H9 (cell line): ENCODE measurements around the gene ROR1. TPM values are rescaled to one million over a fixed set of nuclear protein-coding genes. Genes with fewer than 3 reads are reported as not detected.

Experiments used
- DNase-seq: peaks from one replicate; pipeline ENCODE4 v3.0.0-alpha.2; 2017
- H2AFZ ChIP-seq: one replicate; pipeline ENCODE4 v1.6.1; 2013; ENCODE audit warnings: mild to moderate bottlenecking, low read length, control low read depth, moderate library complexity
- H2AK5ac ChIP-seq: 2 replicates; pipeline ENCODE4 v1.6.1; 2013; ENCODE audit warnings: low read length, control low read depth, mixed read lengths; ENCODE audit not compliant: insufficient read length
- H2BK120ac ChIP-seq: one replicate; pipeline ENCODE4 v1.6.1; 2013; ENCODE audit warnings: low read depth, mild to moderate bottlenecking, low read length, control low read depth, inconsistent platforms; ENCODE audit not compliant: poor library complexity, severe bottlenecking
- H2BK12ac ChIP-seq: 2 replicates; pipeline ENCODE4 v1.6.1; 2013; ENCODE audit warnings: low read length, control low read depth, mixed read lengths, low read depth; ENCODE audit not compliant: insufficient read length
- H2BK15ac ChIP-seq: 2 replicates; pipeline ENCODE4 v1.6.1; 2013; ENCODE audit warnings: low read depth, low read length, control low read depth
- H2BK20ac ChIP-seq: one replicate; pipeline ENCODE4 v1.6.1; 2013; ENCODE audit warnings: low read depth, mild to moderate bottlenecking, low read length, control low read depth, inconsistent platforms; ENCODE audit not compliant: poor library complexity, severe bottlenecking
- H2BK5ac ChIP-seq: 2 replicates; pipeline ENCODE4 v1.6.1; 2013; ENCODE audit warnings: low read length, control low read depth, mixed read lengths; ENCODE audit not compliant: insufficient read length
- H3K14ac ChIP-seq: 2 replicates; pipeline ENCODE4 v1.6.1; 2013; ENCODE audit warnings: low read length, control low read depth; ENCODE audit not compliant: insufficient read depth
- H3K18ac ChIP-seq: 2 replicates; pipeline ENCODE4 v1.6.1; 2013; ENCODE audit warnings: low read depth, mild to moderate bottlenecking, mixed read lengths, low read length, control low read depth; ENCODE audit not compliant: insufficient read length
- H3K23ac ChIP-seq: 2 replicates; pipeline ENCODE4 v1.6.1; 2013; ENCODE audit warnings: low read length, control low read depth, mixed read lengths, low read depth; ENCODE audit not compliant: insufficient read length
- H3K23me2 ChIP-seq: 2 replicates; pipeline ENCODE4 v1.6.1; 2013; ENCODE audit warnings: low read depth, mild to moderate bottlenecking, mixed read lengths, low read length, control low read depth; ENCODE audit not compliant: insufficient read length, poor library complexity, severe bottlenecking
- H3K27ac ChIP-seq: 2 replicates; pipeline ENCODE4 v1.5.1; 2013; ENCODE audit warnings: low read length, control low read depth, mixed read lengths, low read depth; ENCODE audit not compliant: insufficient read length
- H3K27me3 ChIP-seq: 2 replicates; pipeline ENCODE4 v1.6.1; 2013; ENCODE audit warnings: low read length, control low read depth, inconsistent platforms; ENCODE audit not compliant: insufficient read depth
- H3K4ac ChIP-seq: 2 replicates; pipeline ENCODE4 v1.6.1; 2013; ENCODE audit warnings: low read depth, mild to moderate bottlenecking, control low read depth, inconsistent platforms, low read length, moderate library complexity
- H3K4me1 ChIP-seq: 2 replicates; pipeline ENCODE4 v1.6.1; 2013; ENCODE audit warnings: low read length, control low read depth, inconsistent platforms; ENCODE audit not compliant: insufficient read depth
- H3K4me2 ChIP-seq: 2 replicates; pipeline ENCODE4 v1.6.1; 2013; ENCODE audit warnings: low read length, control low read depth, mixed read lengths; ENCODE audit not compliant: insufficient read length, insufficient read depth
- H3K56ac ChIP-seq: 2 replicates; pipeline ENCODE4 v1.6.1; 2013; ENCODE audit warnings: low read depth, mild to moderate bottlenecking, mixed read lengths, low read length, control low read depth; ENCODE audit not compliant: insufficient read length
- H3K79me1 ChIP-seq: 2 replicates; pipeline ENCODE4 v1.6.1; 2013; ENCODE audit warnings: low read depth, mild to moderate bottlenecking, moderate library complexity, low read length, control low read depth, inconsistent platforms; ENCODE audit not compliant: insufficient read depth, poor library complexity, severe bottlenecking
- H3K79me2 ChIP-seq: 2 replicates; pipeline ENCODE4 v1.6.1; 2013; ENCODE audit warnings: low read length, control low read depth, inconsistent platforms; ENCODE audit not compliant: insufficient read depth
- H3K9ac ChIP-seq: 2 replicates; pipeline ENCODE4 v1.6.1; 2013; ENCODE audit warnings: low read length, control low read depth, mixed read lengths; ENCODE audit not compliant: insufficient read length; ENCODE audit errors: extremely low read depth
- H3K9me3 ChIP-seq: one replicate; pipeline ENCODE4 v1.6.1; 2013; ENCODE audit warnings: low read depth, low read length, inconsistent platforms; ENCODE audit not compliant: control insufficient read depth
- H3T11ph ChIP-seq: one replicate; pipeline ENCODE4 v1.6.1; 2013; ENCODE audit warnings: mild to moderate bottlenecking, low read length, control low read depth, inconsistent platforms
- H4K20me1 ChIP-seq: one replicate; pipeline ENCODE4 v1.6.1; 2013; ENCODE audit not compliant: control insufficient read depth, insufficient read length, insufficient read depth
- H4K5ac ChIP-seq: 2 replicates; pipeline ENCODE4 v1.6.1; 2013; ENCODE audit warnings: low read depth, mild to moderate bottlenecking, mixed read lengths, low read length, control low read depth; ENCODE audit not compliant: insufficient read length
- H4K8ac ChIP-seq: replicated peaks from 2 replicates; pipeline ENCODE4 v1.6.1; 2013; ENCODE audit warnings: low read length, control low read depth, mixed read lengths, low read depth; ENCODE audit not compliant: insufficient read length
- H4K91ac ChIP-seq: 2 replicates; pipeline ENCODE4 v1.6.1; 2013; ENCODE audit warnings: low read depth, mild to moderate bottlenecking, moderate library complexity, mixed read lengths, low read length, control low read depth; ENCODE audit not compliant: insufficient read length
- H3K27ac Mint-ChIP-seq, 3 experiments: 2 replicates in 2 of 3; 3 replicates in 1 of 3; pipeline ENCODE4 v1.8.0; 2020 to 2021; ENCODE audit warnings: mixed read lengths in 3 of 3, mild to moderate bottlenecking in 1 of 3, moderate library complexity in 1 of 3
- H3K27me3 Mint-ChIP-seq: 2 replicates; pipeline ENCODE4 v1.8.0; 2021; ENCODE audit warnings: low read depth, mild to moderate bottlenecking, moderate library complexity, mixed read lengths
- H3K36me3 Mint-ChIP-seq, 3 experiments: 2 replicates in 2 of 3; 3 replicates in 1 of 3; pipeline ENCODE4 v1.8.0; 2020 to 2021; ENCODE audit warnings: low read depth in 3 of 3, mixed read lengths in 3 of 3; ENCODE audit not compliant: insufficient read depth in 1 of 3
- H3K4me1 Mint-ChIP-seq, 2 experiments: 2 replicates each; pipeline ENCODE4 v1.8.0; 2020; ENCODE audit warnings: mixed read lengths in 2 of 2
- H3K4me3 Mint-ChIP-seq, 2 experiments: 2 replicates in 1 of 2; 3 replicates in 1 of 2; pipeline ENCODE4 v1.8.0; 2020 to 2021; ENCODE audit warnings: mild to moderate bottlenecking in 2 of 2, mixed read lengths in 2 of 2, moderate library complexity in 1 of 2
- H3K9me3 Mint-ChIP-seq, 2 experiments: 2 replicates in 1 of 2; 3 replicates in 1 of 2; pipeline ENCODE4 v1.8.0; 2020; ENCODE audit warnings: mild to moderate bottlenecking in 2 of 2, mixed read lengths in 2 of 2, moderate library complexity in 1 of 2
- WGBS: extraction: QIAGEN DNeasy Blood & Tissue Kit; methylation state at CpG from one replicate; pipeline ENCODE4 v1.1.7; 2013; ENCODE audit warnings: missing lambda C conversion rate, low lambda C conversion rate, mixed read lengths; ENCODE audit not compliant: insufficient read length; ENCODE audit errors: extremely low coverage; 5-methylcytosine and 5-hydroxymethylcytosine counted together
- long read RNA-seq: library from polyadenylated mRNA; unstranded; transcript quantifications from one replicate; pipeline ENCODE4 v2.0.0, GENCODE V29; 2020
- total RNA-seq: library from RNA; stranded (reverse); gene quantifications from 2 replicates; pipeline ENCODE4 v1.2.1, GENCODE V29; 2021
- TF ChIP-seq, protein P1 (sequence below): fragments of 200-600 bp; sonication (generic); conservative IDR thresholded peaks from 3 replicates; pipeline ENCODE4 v1.8.0; 2021; ENCODE audit warnings: antibody characterized with exemption, mild to moderate bottlenecking

Gene ROR1
- total RNA-seq, result 75.9 and 76.4 TPM in 2 replicates
- long read RNA-seq, full-length matches to known transcripts, result 3 of 53 reads
- long read RNA-seq, partial matches to known transcripts, result 41 of 53 reads
- long read RNA-seq, other reads (novel, unspliced or antisense), result 9 of 53 reads

DNA sequence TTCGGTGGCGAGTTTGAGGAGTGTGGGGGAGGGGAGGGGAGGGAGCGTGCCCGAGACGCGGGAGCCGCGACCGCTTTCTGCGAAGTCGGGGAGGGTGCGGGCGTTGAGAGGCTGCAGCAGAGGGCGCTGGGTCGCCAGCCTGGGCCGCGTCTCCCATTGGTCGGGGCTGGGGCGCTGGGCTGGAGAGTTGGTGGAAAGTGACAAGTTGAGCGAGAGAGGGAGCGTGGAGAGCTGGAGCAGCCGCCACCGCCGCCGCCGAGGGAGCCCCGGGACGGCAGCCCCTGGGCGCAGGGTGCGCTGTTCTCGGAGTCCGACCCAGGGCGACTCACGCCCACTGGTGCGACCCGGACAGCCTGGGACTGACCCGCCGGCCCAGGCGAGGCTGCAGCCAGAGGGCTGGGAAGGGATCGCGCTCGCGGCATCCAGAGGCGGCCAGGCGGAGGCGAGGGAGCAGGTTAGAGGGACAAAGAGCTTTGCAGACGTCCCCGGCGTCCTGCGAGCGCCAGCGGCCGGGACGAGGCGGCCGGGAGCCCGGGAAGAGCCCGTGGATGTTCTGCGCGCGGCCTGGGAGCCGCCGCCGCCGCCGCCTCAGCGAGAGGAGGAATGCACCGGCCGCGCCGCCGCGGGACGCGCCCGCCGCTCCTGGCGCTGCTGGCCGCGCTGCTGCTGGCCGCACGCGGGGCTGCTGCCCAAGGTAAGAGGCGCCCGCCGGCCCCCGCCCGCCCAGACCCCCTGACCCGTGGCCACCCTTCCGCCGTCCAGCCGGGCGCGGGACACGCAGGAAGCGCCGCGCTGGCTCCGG is at the start of gene ROR1:
ROR1 (plus strand) TSS at position 203 of the 802 bp plus-strand sequence.
- WGBS, result no CpG with 5 or more reads among the region's 99 CpGs
- no peak within 1 kb of the TSS for H4K8ac ChIP-seq
- H3K23me2 ChIP-seq, result peaks cover 13% of the 10 kb centered on the region
- Mint-ChIP-seq H3K9me3 (no peaks in the 10 kb centered on the region; a peak in 1 of 5 replicates), H3K36me3 (peaks cover 2 to 6% (median 4%) of the 10 kb centered on the region in 3 experiments; a peak in 4 of 7 replicates), H3K4me3 (peak within 1 kb of the TSS; percentile 93 to 97), H3K4me1 (peaks cover 56 to 57% of the 10 kb centered on the region in 2 experiments), H3K27ac (peak within 1 kb of the TSS; percentile 96 to 100 (median 99); a peak in 6 of 7 replicates), H3K27me3 (no peaks in the 10 kb centered on the region)
- H3K18ac ChIP-seq, result peak within 1 kb of the TSS; percentile 39
- H4K20me1 ChIP-seq, result no peaks in the 10 kb centered on the region
- no peak within 1 kb of the TSS for H3K56ac ChIP-seq
- H2BK5ac ChIP-seq, result no peak within 1 kb of the TSS
- TF ChIP-seq, protein P1, sequence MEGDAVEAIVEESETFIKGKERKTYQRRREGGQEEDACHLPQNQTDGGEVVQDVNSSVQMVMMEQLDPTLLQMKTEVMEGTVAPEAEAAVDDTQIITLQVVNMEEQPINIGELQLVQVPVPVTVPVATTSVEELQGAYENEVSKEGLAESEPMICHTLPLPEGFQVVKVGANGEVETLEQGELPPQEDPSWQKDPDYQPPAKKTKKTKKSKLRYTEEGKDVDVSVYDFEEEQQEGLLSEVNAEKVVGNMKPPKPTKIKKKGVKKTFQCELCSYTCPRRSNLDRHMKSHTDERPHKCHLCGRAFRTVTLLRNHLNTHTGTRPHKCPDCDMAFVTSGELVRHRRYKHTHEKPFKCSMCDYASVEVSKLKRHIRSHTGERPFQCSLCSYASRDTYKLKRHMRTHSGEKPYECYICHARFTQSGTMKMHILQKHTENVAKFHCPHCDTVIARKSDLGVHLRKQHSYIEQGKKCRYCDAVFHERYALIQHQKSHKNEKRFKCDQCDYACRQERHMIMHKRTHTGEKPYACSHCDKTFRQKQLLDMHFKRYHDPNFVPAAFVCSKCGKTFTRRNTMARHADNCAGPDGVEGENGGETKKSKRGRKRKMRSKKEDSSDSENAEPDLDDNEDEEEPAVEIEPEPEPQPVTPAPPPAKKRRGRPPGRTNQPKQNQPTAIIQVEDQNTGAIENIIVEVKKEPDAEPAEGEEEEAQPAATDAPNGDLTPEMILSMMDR, result peak; percentile 72
- no peak within 1 kb of the TSS for H2BK20ac ChIP-seq
- no peak within 1 kb of the TSS for H2AFZ ChIP-seq
- no peak within 1 kb of the TSS for H4K5ac ChIP-seq
- DNase-seq, result peak; percentile 93
- H2AK5ac ChIP-seq, result no peak within 1 kb of the TSS
- H3K14ac ChIP-seq, result peak within 1 kb of the TSS; percentile 21
- no peak within 1 kb of the TSS for H3T11ph ChIP-seq
- peak within 1 kb of the TSS; percentile 77 for H3K27ac ChIP-seq
- H3K4me2 ChIP-seq, result peak within 1 kb of the TSS; percentile 92
- H4K91ac ChIP-seq, result no peak within 1 kb of the TSS
- no peak within 1 kb of the TSS for H3K23ac ChIP-seq
- H2BK15ac ChIP-seq, result no peak within 1 kb of the TSS
- no peaks in the 10 kb centered on the region for H3K9me3 ChIP-seq
- no peaks in the 10 kb centered on the region for H3K27me3 ChIP-seq
- peaks cover 26% of the 10 kb centered on the region for H3K79me2 ChIP-seq
- no peaks in the 10 kb centered on the region for H3K79me1 ChIP-seq
- H2BK12ac ChIP-seq, result no peak within 1 kb of the TSS
- no peak within 1 kb of the TSS for H3K4ac ChIP-seq
- peak within 1 kb of the TSS; percentile 57 for H3K9ac ChIP-seq
- peaks cover 18% of the 10 kb centered on the region for H3K4me1 ChIP-seq
- no peak within 1 kb of the TSS for H2BK120ac ChIP-seq
